ENCODE data around the gene SNAI3.

The SNAI3 gene

GRCh38 chr16:88691129-88691813 lies 5.0 kb upstream of the SNAI3 start:
- DNase-seq (ENCODE audit: low spot score) = no peak

GRCh38 chr16:88690341-88691128 lies 4.2 kb upstream of the SNAI3 start:
- no peak for DNase-seq (ENCODE audit: low spot score)

GRCh38 chr16:88688013-88688778 lies 1.9 kb upstream of the SNAI3 start:
- DNase-seq (ENCODE audit: low spot score) = no peak

GRCh38 chr16:88687676-88688012 lies 1.3 kb upstream of the SNAI3 start:
- no peak for DNase-seq (ENCODE audit: low spot score)

- no peak for DNase-seq (ENCODE audit: low spot score)
Observed at GRCh38 chr16:88687254-88687576, 908 bp upstream of the SNAI3 start.

GRCh38 chr16:88686062-88686438 lies 257 bp downstream of the SNAI3 start:
- no peak for DNase-seq (ENCODE audit: low spot score)

- DNase-seq (ENCODE audit: low spot score) = peak; percentile 75
Observed at GRCh38 chr16:88685156-88686061, 898 bp downstream of the SNAI3 start.

- no peak for DNase-seq (ENCODE audit: low spot score)
Observed at GRCh38 chr16:88684569-88685155, 1.6 kb downstream of the SNAI3 start.

- peak; percentile 92 for DNase-seq (ENCODE audit: low spot score)
Observed at GRCh38 chr16:88681709-88682451, 4.4 kb downstream of the SNAI3 start.

GRCh38 chr16:88681084-88681680 lies 5.1 kb downstream of the SNAI3 start:
- peak; percentile 79 for DNase-seq (ENCODE audit: low spot score)

- no peak for DNase-seq (ENCODE audit: low spot score)
Observed at GRCh38 chr16:88680554-88681083, 5.7 kb downstream of the SNAI3 start.

GRCh38 chr16:88678224-88678979 lies 7.9 kb downstream of the SNAI3 start:
- DNase-seq (ENCODE audit: low spot score) = no peak

GRCh38 chr16:88677721-88678120 lies 8.6 kb downstream of the SNAI3 start:
- no peak for DNase-seq (ENCODE audit: low spot score)

- DNase-seq (ENCODE audit: low spot score) = no peak
Observed at GRCh38 chr16:88676502-88677242, 9.6 kb downstream of the SNAI3 start.

- DNase-seq (ENCODE audit: low spot score) = no peak
Observed at GRCh38 chr16:88673716-88674379, 12.5 kb downstream of the SNAI3 start.

- DNase-seq (ENCODE audit: low spot score) = no peak
Observed at GRCh38 chr16:88672776-88673175, 13.5 kb downstream of the SNAI3 start.

GRCh38 chr16:88671806-88672205 lies 14.5 kb downstream of the SNAI3 start:
- no peak for DNase-seq (ENCODE audit: low spot score)

GRCh38 chr16:88669980-88670379 lies 16.3 kb downstream of the SNAI3 start:
- DNase-seq (ENCODE audit: low spot score) = no peak
